Thyroid gland (tissue), 4 donors: ENCODE measurements around the gene STK24. TPM values are rescaled to one million over a fixed set of nuclear protein-coding genes. Genes with fewer than 3 reads are reported as not detected.

Experiments
- DNase-seq, 2 donors: peaks; one replicate each; pipeline ENCODE4 v3.0.0-alpha.2; 2019
- H3K27ac ChIP-seq, 3 donors: fragments of 200-600 bp; sonication (generic); 1 replicate in 2 of 3; 2 replicates in 1 of 3; pipeline ENCODE4 v1.5.1; 2016 to 2019; ENCODE audit warnings: mild to moderate bottlenecking in 1 of 3, moderate library complexity in 1 of 3
- H3K27me3 ChIP-seq: fragments of 200-600 bp; sonication (generic); one replicate; pipeline ENCODE4 v1.5.1; 2019
- H3K36me3 ChIP-seq, 2 donors: fragments of 200-600 bp; sonication (generic); one replicate each; pipeline ENCODE4 v1.5.1; 2016 to 2019
- H3K4me1 ChIP-seq, 2 donors: fragments of 200-600 bp; sonication (generic); one replicate each; pipeline ENCODE4 v1.5.1; 2017 to 2019
- H3K4me3 ChIP-seq, 3 donors: fragments of 200-600 bp; sonication (generic); replicated peaks in 1 of 3; 1 replicate in 2 of 3; 2 replicates in 1 of 3; pipeline ENCODE4 v1.5.1; 2016; ENCODE audit warnings: mild to moderate bottlenecking in 1 of 3
- H3K9me3 ChIP-seq: fragments of 200-600 bp; sonication (generic); one replicate; pipeline ENCODE4 v1.5.1; 2017
- CTCF ChIP-seq, 6 experiments: fragments of 200-600 bp in 3 of 6; fragments of 450-650 bp in 3 of 6; sonication (generic) in 3 of 6; IDR thresholded peaks; one replicate each; pipeline ENCODE4 v1.5.1; 2016 to 2019; ENCODE audit warnings: antibody characterized with exemption in 6 of 6, mild to moderate bottlenecking in 2 of 6, inconsistent platforms in 1 of 6, moderate library complexity in 1 of 6
- POLR2A ChIP-seq, 2 donors: fragments of 450-650 bp; IDR thresholded peaks; one replicate each; pipeline ENCODE4 v1.6.1; 2017; ENCODE audit warnings: antibody characterized with exemption in 2 of 2, mild to moderate bottlenecking in 2 of 2, moderate library complexity in 1 of 2
- WGBS, 2 donors: methylation state at CpG; one replicate each; pipeline ENCODE4 v1.1.5; 2017; 5-methylcytosine and 5-hydroxymethylcytosine counted together
- intact Hi-C: fragments of 100-400 bp; cut with DNase I; formaldehyde crosslinking; loops from one replicate; pipeline ENCODE4 v1.15.1; 2023
- total RNA-seq, 4 donors: library from RNA; depleted of rRNA; stranded (reverse); fragments of >200 nt; gene quantifications; one replicate each; pipeline ENCODE4 v1.2.3, GENCODE V29; 2016

Gene STK24
- total RNA-seq, 4 donors from 2014 or later = 74.5 to 102 (median 90.7) TPM

- intact Hi-C loops = no loop called here
- H3K4me3 ChIP-seq = no peak overlapping the region
- peaks cover 19 to 22% of the 10 kb centered on the region in 2 donors for H3K36me3 ChIP-seq
- 88 to 89% methylated on average over 13 of the region's 13 CpGs for WGBS, 2 donors
- no peaks in the 10 kb centered on the region for H3K27me3 ChIP-seq
- no peak overlapping the region for H3K27ac ChIP-seq
- H3K4me1 ChIP-seq = peaks cover 10 to 20% of the 10 kb centered on the region in 2 donors
- DNase-seq = no peak
- no peak for TF ChIP-seq CTCF (IDR thresholded peaks at IDR 0.05)
- no peak for TF ChIP-seq POLR2A (IDR thresholded peaks at IDR 0.05)
- no peaks in the 10 kb centered on the region for H3K9me3 ChIP-seq
Observed at GRCh38 chr13:98460516-98460915, 116.4 kb downstream of the STK24 start.

GRCh38 chr13:98459721-98460370, 117.1 kb downstream of the STK24 start:
- no peaks in the 10 kb centered on the region for H3K27me3 ChIP-seq
- no peak overlapping the region for H3K27ac ChIP-seq
- TF ChIP-seq CTCF (IDR thresholded peaks at IDR 0.05) = no peak
- no peak overlapping the region for H3K4me3 ChIP-seq
- intact Hi-C loops = no loop called here
- DNase-seq = no peak
- H3K36me3 ChIP-seq = peaks cover 19 to 22% of the 10 kb centered on the region in 2 donors
- H3K4me1 ChIP-seq = peaks cover 15 to 22% of the 10 kb centered on the region in 2 donors
- 90 to 94% methylated on average over 13 of the region's 13 CpGs for WGBS, 2 donors
- H3K9me3 ChIP-seq = no peaks in the 10 kb centered on the region

GRCh38 chr13:98459171-98459681, 117.7 kb downstream of the STK24 start:
- H3K4me1 ChIP-seq = peaks cover 19 to 27% of the 10 kb centered on the region in 2 donors

GRCh38 chr13:98458431-98458830, 118.5 kb downstream of the STK24 start:
- H3K27ac ChIP-seq = peak overlapping the region in 1 of 3 donors; percentile 21

More at GRCh38 chr13:98459171-98459681, 117.7 kb downstream of the STK24 start:
- TF ChIP-seq POLR2A (IDR thresholded peaks at IDR 0.05) (no peak), CTCF (IDR thresholded peaks at IDR 0.05) (no peak)
- WGBS, 2 donors = 90 to 94% methylated on average over 13 of the region's 18 CpGs
- H3K9me3 ChIP-seq = no peaks in the 10 kb centered on the region
- intact Hi-C loops = no loop called here
- peak overlapping the region in 1 of 3 donors; percentile 10 for H3K27ac ChIP-seq
- H3K36me3 ChIP-seq = peaks cover 19 to 22% of the 10 kb centered on the region in 2 donors
- H3K4me3 ChIP-seq = no peak overlapping the region
- no peak for DNase-seq
- no peaks in the 10 kb centered on the region for H3K27me3 ChIP-seq

More at GRCh38 chr13:98458431-98458830, 118.5 kb downstream of the STK24 start:
- H3K36me3 ChIP-seq = peaks cover 19 to 22% of the 10 kb centered on the region in 2 donors
- H3K27me3 ChIP-seq = no peaks in the 10 kb centered on the region
- intact Hi-C loops = no loop called here
- WGBS, 2 donors = 62 to 72% methylated on average over 11 to 15 of the region's 16 CpGs
- DNase-seq = no peak
- peaks cover 18 to 27% of the 10 kb centered on the region in 2 donors for H3K4me1 ChIP-seq
- H3K9me3 ChIP-seq = no peaks in the 10 kb centered on the region
- H3K4me3 ChIP-seq = no peak overlapping the region
- TF ChIP-seq CTCF (IDR thresholded peaks at IDR 0.05) (no peak), POLR2A (IDR thresholded peaks at IDR 0.05) (no peak)
